ENCODE data around the gene RAP1GDS1. TPM values are rescaled to one million over a fixed set of nuclear protein-coding genes. Genes with fewer than 3 reads are reported as not detected.
A peak's percentile ranks its signal among the peaks of the same experiment; 100 is the strongest.

The RAP1GDS1 gene
- total and polyA plus RNA-seq, 2 of the 13 experiments (the other 11 are each of a cell fraction or from before 2014, with no cell fraction given) = 19.3 to 42.5 TPM

DNA sequence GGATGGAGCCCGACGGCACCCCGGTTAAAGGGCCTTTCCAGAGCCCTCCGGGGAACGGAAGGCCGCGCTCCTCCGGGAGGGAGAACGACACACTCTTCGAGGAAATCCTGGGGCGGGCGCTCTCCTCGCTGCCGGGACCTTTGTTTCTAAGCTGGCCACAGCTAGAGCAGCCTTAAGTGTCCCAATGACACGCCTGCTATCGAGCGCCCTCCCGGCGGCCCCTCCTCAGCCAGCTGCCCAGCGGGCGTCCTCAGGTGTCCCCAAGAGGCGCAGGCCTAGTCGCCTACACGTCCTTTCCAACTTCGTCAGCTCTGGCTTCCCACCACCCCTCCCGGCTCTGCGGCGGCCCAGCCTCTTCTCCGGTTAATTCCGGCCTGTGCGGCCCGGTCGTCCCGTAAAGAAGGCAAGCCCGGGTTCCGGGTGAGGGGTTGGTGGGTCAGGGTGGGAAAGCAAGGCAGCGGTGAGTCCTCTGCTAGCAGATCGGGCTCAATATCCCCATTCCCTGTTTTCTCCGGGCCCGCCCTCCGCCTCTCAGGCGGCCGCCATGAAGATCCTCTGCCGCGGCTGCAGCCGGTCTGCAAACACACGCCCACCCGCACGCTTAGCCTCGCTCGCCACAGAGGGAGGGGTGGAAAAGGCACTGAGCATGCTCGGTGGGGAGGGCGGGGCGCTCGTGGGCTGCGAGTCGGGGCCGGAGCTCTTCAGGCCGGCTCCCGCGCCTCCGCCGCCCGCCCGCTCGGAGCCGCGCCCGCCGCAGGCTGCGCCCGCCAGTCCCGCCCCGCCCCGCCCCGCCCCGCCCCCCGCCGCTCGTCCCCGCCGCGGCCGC lies at the start of gene RAP1GDS1 (continued):
- TF ChIP-seq, protein P1, sequence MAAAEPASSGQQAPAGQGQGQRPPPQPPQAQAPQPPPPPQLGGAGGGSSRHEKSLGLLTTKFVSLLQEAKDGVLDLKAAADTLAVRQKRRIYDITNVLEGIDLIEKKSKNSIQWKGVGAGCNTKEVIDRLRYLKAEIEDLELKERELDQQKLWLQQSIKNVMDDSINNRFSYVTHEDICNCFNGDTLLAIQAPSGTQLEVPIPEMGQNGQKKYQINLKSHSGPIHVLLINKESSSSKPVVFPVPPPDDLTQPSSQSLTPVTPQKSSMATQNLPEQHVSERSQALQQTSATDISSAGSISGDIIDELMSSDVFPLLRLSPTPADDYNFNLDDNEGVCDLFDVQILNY (CRISPR knock-in tag; conservative IDR thresholded peaks at IDR 0.05) = 0 out of 2 replicates have a peak, but pooled peaks have one; percentile 16
- TF ChIP-seq SOX13 (IDR thresholded peaks at IDR 0.05) = no peak
- TF ChIP-seq SOX13 (CRISPR knock-in tag; conservative IDR thresholded peaks at IDR 0.05 in 1 of 2, IDR thresholded peaks at IDR 0.05 in 1 of 2) = no peak
- no peak for TF ChIP-seq ZNF484 (CRISPR knock-in tag; IDR thresholded peaks at IDR 0.05; ENCODE audit: borderline replicate concordance, low read depth)
- TF ChIP-seq ZBTB20 (CRISPR knock-in tag; IDR thresholded peaks at IDR 0.05; ENCODE audit: borderline replicate concordance, low read depth) = peak; percentile 28; the same call in 1 of the 2 replicates
- peak; percentile 54 for TF ChIP-seq ZNF781 (CRISPR knock-in tag; IDR thresholded peaks at IDR 0.05; ENCODE audit: borderline replicate concordance, not compliant biosample characterization)
- TF ChIP-seq, protein P2, sequence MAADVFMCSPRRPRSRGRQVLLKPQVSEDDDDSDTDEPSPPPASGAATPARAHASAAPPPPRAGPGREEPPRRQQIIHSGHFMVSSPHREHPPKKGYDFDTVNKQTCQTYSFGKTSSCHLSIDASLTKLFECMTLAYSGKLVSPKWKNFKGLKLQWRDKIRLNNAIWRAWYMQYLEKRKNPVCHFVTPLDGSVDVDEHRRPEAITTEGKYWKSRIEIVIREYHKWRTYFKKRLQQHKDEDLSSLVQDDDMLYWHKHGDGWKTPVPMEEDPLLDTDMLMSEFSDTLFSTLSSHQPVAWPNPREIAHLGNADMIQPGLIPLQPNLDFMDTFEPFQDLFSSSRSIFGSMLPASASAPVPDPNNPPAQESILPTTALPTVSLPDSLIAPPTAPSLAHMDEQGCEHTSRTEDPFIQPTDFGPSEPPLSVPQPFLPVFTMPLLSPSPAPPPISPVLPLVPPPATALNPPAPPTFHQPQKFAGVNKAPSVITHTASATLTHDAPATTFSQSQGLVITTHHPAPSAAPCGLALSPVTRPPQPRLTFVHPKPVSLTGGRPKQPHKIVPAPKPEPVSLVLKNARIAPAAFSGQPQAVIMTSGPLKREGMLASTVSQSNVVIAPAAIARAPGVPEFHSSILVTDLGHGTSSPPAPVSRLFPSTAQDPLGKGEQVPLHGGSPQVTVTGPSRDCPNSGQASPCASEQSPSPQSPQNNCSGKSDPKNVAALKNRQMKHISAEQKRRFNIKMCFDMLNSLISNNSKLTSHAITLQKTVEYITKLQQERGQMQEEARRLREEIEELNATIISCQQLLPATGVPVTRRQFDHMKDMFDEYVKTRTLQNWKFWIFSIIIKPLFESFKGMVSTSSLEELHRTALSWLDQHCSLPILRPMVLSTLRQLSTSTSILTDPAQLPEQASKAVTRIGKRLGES (CRISPR knock-in tag; IDR thresholded peaks at IDR 0.05; ENCODE audit: borderline replicate concordance) = no peak
- no peak for TF ChIP-seq SP1 (IDR thresholded peaks at IDR 0.05)
- TF ChIP-seq SP1 (CRISPR knock-in tag; IDR thresholded peaks at IDR 0.05) = peak; percentile 47; the same call in 1 of the 2 replicates
- TF ChIP-seq EZH2 (conservative IDR thresholded peaks at IDR 0.05; ENCODE audit: low read depth, low read length) = no peak
- no peak for TF ChIP-seq NR2F1 (CRISPR knock-in tag; IDR thresholded peaks at IDR 0.05)
- TF ChIP-seq, protein P3, sequence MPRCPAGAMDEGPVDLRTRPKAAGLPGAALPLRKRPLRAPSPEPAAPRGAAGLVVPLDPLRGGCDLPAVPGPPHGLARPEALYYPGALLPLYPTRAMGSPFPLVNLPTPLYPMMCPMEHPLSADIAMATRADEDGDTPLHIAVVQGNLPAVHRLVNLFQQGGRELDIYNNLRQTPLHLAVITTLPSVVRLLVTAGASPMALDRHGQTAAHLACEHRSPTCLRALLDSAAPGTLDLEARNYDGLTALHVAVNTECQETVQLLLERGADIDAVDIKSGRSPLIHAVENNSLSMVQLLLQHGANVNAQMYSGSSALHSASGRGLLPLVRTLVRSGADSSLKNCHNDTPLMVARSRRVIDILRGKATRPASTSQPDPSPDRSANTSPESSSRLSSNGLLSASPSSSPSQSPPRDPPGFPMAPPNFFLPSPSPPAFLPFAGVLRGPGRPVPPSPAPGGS (CRISPR knock-in tag; IDR thresholded peaks at IDR 0.05) = peak; percentile 46; the same call in 1 of the 2 replicates
- no peak for TF ChIP-seq SCMH1 (CRISPR knock-in tag; IDR thresholded peaks at IDR 0.05; ENCODE audit: borderline replicate concordance)
- peak; percentile 63; the same call in 1 of the 2 replicates for TF ChIP-seq ZNF431 (CRISPR knock-in tag; IDR thresholded peaks at IDR 0.05; ENCODE audit: borderline replicate concordance, low read depth)
- TF ChIP-seq MYNN (CRISPR knock-in tag; IDR thresholded peaks at IDR 0.05; ENCODE audit: low read depth) = no peak; the same call in 1 of the 2 replicates
- TF ChIP-seq, protein P4, sequence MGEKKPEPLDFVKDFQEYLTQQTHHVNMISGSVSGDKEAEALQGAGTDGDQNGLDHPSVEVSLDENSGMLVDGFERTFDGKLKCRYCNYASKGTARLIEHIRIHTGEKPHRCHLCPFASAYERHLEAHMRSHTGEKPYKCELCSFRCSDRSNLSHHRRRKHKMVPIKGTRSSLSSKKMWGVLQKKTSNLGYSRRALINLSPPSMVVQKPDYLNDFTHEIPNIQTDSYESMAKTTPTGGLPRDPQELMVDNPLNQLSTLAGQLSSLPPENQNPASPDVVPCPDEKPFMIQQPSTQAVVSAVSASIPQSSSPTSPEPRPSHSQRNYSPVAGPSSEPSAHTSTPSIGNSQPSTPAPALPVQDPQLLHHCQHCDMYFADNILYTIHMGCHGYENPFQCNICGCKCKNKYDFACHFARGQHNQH (CRISPR knock-in tag; IDR thresholded peaks at IDR 0.05) = peak; percentile 60
- no peak for TF ChIP-seq KDM1A (CRISPR knock-in tag; IDR thresholded peaks at IDR 0.05)
- no peak for TF ChIP-seq ZNF879 (CRISPR knock-in tag; IDR thresholded peaks at IDR 0.05)
- TF ChIP-seq ZNF570 (CRISPR knock-in tag; IDR thresholded peaks at IDR 0.05; ENCODE audit: borderline replicate concordance) = no peak
- no peak for TF ChIP-seq SUZ12 (IDR thresholded peaks at IDR 0.05; ENCODE audit: low read depth, low read length)

All from HepG2 (cell line).